GM18873 (cell line): ENCODE data around the gene PDGFA.
"Not testable (repeated sequence)": the region's sequence is repeated elsewhere in the genome, so short reads cannot be mapped to it uniquely, and the experiment has no call there.

Experiments used
- ATAC-seq: cut with Tn5 transposase; IDR thresholded peaks from one replicate; pipeline ENCODE4 v1.9.1; 2021; ENCODE audit warnings: mild to moderate bottlenecking, moderate library complexity, moderate number of reproducible peaks; ENCODE audit not compliant: unreplicated experiment, low FRiP score

The PDGFA gene

DNA sequence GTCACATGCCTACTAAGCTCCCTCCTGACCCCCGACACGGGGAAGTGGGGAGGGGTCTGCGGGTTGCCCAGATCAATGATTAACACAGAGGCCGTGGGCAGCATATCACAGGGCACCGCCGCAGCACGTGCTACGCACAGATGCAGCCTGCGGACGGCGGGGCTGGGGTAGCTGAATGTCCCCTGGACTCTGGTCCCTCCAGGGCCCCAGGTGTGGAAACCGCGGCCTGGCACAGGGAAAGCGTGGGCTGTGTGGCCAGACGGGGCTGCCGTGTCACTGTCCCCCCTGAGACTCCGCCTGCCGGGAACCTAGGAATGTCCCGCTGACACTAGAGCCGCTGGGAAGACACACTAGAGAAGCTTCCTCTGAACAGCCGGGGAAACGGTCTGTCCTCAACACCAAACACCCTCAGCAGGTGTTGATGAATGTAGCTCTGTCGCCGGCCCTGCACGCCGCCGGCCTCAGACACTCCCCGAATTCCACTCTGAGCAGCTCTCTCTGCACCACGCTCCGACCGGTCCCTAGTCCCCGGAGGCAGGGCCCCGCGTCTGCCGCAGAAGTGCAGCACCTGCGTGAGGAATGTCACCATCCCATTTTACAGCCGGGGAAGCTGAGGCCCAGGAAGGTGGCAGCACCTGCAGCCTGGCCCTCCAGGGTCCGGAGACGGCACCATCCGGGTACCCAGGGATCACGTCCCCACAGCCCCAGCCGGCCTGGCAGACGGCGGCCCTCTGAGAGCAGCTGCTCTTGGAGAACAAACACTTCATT is 33.4 kb upstream of the PDGFA start:
- ATAC-seq: no peak

GRCh38 chr7:552151-552867 is 32.7 kb upstream of the PDGFA start:
- not testable (repeated sequence) for ATAC-seq

GRCh38 chr7:551615-551970 is 31.9 kb upstream of the PDGFA start:
- not testable (repeated sequence) for ATAC-seq

DNA sequence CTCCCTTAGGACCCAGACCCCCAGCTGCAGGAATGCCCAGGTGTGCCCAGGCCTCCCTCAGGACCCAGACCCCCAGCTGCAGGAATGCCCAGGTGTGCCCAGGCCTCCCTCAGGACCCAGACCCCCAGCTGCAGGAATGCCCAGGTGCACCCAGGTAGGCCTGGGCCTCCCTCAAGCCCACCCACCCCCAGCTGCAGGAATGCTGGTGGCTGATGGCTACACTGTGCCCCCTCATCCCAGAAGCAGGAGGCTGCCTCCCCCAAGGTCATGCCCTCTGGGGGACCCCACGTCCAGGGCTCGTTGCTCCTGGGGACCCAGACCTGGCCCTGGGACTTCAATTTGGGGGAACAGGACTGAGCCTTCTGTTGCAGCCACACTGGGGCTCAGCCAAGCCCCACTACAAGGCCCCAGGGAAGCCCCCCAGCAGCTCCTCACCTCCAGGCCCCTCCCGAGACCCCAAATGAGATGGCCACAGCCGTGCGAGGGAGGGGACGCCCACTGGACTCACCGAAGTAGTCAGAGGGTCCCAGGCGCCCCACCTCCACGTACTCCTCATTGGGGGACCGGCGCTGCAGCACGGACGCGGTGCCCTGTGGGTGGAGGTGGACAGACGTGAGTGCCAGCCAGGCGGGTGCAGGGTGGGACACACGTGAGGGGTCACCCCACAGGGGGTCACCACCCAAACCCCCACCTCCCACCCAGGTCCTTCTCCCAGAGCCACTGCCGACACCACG is 31.4 kb upstream of the PDGFA start:
- ATAC-seq: no peak

GRCh38 chr7:549891-550625 is 30.4 kb upstream of the PDGFA start:
- no peak for ATAC-seq

DNA sequence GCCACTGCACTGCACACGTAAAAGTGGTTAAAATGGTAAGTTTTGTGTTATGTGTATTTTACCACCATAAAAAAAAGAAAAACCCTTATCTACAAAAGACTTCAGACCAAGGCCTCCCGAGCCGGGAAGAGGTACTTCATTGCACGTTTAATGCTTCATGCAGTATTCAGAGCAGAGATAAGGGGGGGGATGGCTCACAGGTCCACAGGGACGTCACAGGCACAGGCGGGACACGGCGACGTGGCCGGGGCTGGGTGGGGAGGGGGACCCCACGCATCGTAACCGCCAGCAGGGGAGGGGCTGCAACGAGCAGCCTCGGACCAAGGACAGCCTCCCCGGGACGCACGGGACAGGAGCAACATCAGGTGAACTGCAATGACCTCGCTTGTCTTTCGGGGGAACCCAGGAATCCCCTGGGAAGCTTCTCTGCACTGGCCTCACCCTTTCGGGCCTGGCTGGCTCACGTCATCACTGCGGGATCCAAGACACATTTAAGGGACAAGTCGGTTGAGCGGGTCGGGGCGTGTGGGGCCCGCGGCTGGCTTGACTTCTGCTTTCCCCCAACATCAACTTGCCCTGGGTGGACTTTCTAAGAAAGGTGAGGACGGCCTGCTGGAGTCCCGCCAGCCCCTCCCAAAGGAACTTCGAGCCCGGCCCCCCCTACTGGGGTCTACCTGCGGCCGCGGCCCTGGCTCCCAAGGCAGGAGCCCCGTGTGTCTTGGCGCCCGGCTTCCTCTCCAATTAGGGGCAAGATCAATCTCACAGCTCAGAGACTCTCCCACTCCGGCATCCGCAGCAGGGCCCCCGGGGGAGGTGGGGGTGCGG is 29.6 kb upstream of the PDGFA start:
- no peak for ATAC-seq

DNA sequence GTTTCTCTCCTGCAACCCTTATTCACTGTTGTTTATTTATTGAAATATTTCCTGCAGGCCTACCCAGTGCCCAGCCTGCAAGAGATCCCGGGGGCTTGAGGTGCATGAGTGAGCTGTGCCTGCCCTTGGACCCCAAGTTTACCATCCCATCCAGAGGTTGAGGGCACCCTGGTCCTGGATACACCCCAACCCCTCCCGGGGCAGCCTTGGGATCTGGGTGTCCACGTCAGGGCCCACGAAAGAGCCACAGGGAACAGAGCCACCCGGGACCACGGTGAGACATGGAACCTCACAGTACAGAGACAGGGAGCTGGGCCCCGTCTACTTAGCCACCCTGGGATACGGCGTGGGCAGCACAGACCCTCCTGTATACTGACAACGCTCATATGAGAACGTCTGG is 28.8 kb upstream of the PDGFA start:
- no peak for ATAC-seq

- no peak for ATAC-seq
Measured at GRCh38 chr7:545470-545869, 25.8 kb upstream of the PDGFA start.

GRCh38 chr7:544338-545221 is 24.9 kb upstream of the PDGFA start:
- ATAC-seq: no peak

DNA sequence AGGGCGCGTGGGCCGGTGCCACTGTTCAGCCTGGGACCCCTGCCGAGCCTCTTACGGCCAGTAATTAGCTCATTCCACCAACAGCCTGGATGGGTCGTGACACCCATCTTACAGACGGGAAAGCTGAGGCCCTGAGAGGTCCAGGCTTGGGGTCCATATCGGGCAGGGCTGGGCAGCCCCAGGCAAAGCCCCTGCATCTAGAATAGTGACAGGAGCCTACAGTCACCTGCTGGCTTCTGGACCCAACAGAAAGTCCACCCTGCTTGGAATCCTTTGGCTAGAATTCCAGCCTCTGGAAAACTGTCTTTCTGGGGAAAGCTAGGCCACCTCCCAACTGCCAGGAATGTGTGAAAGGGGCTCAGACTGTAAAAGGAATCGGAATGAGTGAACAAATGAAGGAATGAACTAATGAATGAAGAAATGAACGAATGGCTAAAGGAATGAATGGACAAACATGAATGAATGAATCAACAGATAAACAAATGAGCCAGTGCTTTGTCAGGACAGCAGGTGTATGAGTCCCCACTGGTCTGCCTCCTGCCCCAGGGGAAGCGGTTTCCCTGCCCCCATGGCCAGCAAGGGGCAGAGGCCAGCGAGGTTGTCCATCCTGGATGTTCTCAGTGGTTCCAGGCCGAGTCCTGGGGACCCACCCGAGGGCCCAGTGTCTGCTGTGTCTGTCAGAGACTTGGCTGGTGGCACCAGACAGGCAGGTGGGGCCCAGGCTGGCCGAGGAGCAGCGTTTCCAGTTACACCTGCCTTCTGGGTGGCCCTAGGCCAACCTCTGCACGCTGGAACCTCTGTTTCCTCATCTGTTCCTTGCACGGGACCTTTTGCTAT is 24.1 kb upstream of the PDGFA start:
- ATAC-seq: no peak

DNA sequence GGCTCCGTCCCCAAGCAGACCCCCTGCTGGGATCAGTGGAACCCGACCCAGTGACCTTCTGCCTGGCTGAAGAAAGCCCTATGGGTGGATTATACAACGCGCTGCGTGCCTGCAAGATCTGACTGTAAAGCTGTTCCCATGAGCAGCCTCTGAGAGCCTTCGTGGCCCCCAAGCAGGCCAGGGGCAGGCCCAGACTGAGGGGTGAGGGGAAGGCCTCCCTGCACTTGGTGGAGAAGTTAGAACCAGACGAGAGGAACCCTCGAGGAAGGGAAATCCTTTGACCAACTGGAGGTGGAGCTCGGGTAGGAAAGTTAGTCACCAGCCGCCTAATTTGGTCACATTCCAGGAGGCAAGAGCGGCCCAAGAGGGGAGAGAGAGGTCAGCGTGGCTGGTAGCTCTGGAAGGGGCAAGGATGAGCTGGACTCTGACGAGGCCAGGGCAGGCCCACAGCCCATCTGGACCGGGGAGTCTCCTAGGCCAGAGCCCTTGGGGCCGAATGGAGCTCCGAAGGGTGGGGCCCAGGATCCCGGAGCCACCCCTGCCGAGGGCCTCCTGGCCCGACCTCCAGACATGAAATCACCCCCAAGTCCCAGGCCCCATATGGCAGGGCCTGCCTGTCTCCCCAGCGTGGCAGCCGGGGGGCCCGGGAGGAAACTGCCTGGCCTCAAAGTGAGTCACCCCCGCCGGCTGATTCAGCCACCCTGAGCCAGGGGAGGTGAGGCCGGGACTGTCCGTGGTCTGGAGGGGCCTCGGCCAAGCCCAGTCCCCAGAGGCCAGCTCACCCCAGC is 23.3 kb upstream of the PDGFA start:
- ATAC-seq: no peak

DNA sequence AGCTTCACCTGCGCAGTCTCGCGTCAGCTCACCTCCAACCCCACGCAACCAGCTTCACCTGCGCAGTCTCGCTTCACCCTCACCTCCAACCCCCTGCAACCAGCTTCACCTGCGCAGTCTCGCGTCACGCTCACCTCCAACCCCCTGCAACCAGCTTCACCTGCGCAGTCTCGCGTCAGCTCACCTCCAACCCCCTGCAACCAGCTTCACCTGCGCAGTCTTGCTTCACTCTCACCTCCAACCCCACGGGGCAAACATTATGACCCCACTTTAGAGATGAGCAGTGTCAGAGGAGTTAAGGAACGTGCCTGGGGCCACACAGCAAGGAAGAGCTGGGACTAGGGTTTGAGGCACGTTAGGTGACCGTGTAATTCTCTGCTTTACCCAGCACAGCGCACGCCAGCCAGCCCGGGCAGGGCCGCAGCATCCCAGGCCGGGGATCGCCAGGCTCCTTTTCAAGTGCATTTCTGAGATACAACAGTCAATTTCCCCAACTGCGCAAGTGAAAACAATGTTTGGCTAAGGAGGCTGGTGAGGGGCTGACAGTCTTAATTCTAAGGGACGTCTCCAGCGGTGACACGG is 22.6 kb upstream of the PDGFA start:
- no peak for ATAC-seq

- no peak for ATAC-seq
Measured at GRCh38 chr7:541661-542060, 22.0 kb upstream of the PDGFA start.

- no peak for ATAC-seq
Measured at GRCh38 chr7:540997-541396, 21.4 kb upstream of the PDGFA start.

DNA sequence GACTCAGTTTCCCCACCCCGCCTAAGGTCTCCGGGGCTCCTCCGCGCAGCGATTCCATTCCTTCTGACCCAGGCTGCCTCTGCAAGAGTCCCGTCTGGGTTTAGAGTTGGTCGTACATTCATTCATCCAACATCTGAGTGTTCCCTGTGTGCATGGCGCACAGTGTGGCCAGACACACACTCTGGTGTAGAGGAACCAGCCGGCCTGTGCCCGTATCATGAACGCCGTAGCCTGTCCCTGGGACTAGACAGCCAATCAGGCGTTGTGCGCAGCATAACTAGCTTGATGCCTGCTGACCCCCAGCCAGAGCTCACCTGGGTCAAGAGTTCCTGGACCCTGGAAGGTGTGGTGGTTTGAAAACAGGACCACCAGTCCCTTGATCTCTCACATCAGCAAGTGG is 20.9 kb upstream of the PDGFA start:
- ATAC-seq: no peak

- ATAC-seq: no peak
Measured at GRCh38 chr7:539731-540411, 20.2 kb upstream of the PDGFA start.
